ENCODE measurements around the gene ATG7. TPM values are rescaled to one million over a fixed set of nuclear protein-coding genes. Genes with fewer than 3 reads are reported as not detected.
"Not testable (repeated sequence)": the region's sequence is repeated elsewhere in the genome, so short reads cannot be mapped to it uniquely, and the experiment has no call there.

Gene ATG7
- total and polyA plus RNA-seq, 12 donors: 9.1 to 118 (median 40.0) TPM

DNA sequence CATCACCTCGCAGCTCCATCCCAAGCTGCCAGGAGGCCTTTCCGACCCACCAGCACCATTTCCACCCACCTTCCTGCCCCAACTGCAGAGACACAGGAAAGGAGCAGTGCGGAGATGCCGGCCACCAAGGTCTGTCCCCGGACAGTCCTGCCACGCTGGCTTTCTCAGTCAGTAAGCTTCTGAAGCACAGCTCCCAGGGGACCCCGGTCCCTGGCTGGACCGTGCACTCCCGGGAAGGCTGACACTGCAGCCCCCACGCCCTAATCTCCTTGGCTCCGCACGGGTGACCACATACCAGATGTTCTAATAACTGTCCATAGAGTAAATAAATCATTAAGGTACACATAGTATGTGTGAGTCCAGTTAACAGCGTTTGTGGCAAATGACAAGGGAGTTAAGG lies 298.1 kb downstream of the ATG7 start:
- 57 to 84% (median 74%) methylated on average over 7 to 13 of the region's 13 CpGs for WGBS, 4 donors
- no peaks in the 10 kb centered on the region for H3K9me3 ChIP-seq (replicated peaks in 1 of 3)
- no peaks in the 10 kb centered on the region for H3K27me3 ChIP-seq
- intact Hi-C loops (cut with DNase I): loop anchor here in 1 of 2 donors (10.0 kb wide), 1 partner anchor 75 kb away; the partner anchor contains the start of gene VGLL4
- peaks cover 0 to 13% of the 10 kb centered on the region in 2 donors for H3K36me3 ChIP-seq (replicated peaks in 1 of 2)
- H3K4me1 ChIP-seq (replicated peaks in 1 of 2): peaks cover 13 to 28% of the 10 kb centered on the region in 2 donors
- peak in 2 of 7 donors; percentile 13 to 25 for DNase-seq
- TF ChIP-seq, protein P1, sequence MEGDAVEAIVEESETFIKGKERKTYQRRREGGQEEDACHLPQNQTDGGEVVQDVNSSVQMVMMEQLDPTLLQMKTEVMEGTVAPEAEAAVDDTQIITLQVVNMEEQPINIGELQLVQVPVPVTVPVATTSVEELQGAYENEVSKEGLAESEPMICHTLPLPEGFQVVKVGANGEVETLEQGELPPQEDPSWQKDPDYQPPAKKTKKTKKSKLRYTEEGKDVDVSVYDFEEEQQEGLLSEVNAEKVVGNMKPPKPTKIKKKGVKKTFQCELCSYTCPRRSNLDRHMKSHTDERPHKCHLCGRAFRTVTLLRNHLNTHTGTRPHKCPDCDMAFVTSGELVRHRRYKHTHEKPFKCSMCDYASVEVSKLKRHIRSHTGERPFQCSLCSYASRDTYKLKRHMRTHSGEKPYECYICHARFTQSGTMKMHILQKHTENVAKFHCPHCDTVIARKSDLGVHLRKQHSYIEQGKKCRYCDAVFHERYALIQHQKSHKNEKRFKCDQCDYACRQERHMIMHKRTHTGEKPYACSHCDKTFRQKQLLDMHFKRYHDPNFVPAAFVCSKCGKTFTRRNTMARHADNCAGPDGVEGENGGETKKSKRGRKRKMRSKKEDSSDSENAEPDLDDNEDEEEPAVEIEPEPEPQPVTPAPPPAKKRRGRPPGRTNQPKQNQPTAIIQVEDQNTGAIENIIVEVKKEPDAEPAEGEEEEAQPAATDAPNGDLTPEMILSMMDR (IDR thresholded peaks at IDR 0.05): no peak
- H3K27ac ChIP-seq: peak overlapping the region; percentile 55 to 99 (median 91)
- no peak overlapping the region for H3K4me3 ChIP-seq

DNA sequence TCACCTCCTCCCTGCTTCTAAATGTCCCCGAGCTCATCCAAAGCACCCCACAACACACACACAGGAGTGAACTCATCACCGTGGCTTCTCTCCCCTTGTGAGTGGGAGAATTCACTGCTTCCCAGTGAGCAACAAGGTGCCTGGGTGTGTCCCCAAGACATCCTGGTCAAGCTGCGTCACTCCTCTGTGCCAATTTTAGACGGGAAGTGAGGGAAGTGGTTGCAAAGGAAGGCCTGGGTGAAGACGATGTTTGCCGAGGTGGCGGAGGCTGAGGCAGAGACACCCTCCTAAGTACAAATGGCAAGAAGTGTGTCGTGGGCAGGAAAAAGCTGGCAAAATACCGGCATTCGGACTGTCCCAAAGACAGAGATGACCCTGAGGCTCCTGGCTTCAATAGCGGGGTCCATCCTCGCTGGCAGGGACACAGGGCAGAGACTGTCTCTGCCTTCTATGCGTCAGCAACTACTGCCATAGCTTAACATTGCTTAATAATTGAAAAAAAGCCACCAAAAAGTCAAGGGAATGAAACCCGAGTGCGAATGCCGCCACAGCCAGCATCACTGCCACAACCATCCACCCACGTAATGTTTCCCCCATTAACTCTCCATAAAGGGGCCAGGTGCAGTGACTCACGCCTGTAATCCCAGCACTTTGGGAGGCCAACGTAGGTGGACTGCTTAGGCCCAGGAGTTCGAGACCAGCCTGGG lies 298.7 kb downstream of the ATG7 start:
- Histone ChIP-seq H3K27ac (peak overlapping the region; percentile 55 to 99 (median 78)), H3K9me3 (replicated peaks in 1 of 3) (no peaks in the 10 kb centered on the region), H3K27me3 (no peaks in the 10 kb centered on the region), H3K4me1 (replicated peaks in 1 of 2) (peaks cover 13 to 31% of the 10 kb centered on the region in 2 donors), H3K4me3 (no peak overlapping the region), H3K36me3 (replicated peaks in 1 of 2) (peaks cover 0 to 8% of the 10 kb centered on the region in 2 donors)
- intact Hi-C loops (cut with DNase I): loop anchor here in 1 of 2 donors (10.0 kb wide), 1 partner anchor 74 kb away; the partner anchor contains the start of gene VGLL4
- DNase-seq: peak in 5 of 7 donors; percentile 73 to 93 (median 89)
- TF ChIP-seq, protein P1 (IDR thresholded peaks at IDR 0.05): no peak
- TF ChIP-seq POLR2A (IDR thresholded peaks at IDR 0.05): peak in 1 of 2 donors; percentile 36
- 44 to 74% (median 58%) methylated on average over 19 to 20 of the region's 20 CpGs for WGBS, 4 donors

DNA sequence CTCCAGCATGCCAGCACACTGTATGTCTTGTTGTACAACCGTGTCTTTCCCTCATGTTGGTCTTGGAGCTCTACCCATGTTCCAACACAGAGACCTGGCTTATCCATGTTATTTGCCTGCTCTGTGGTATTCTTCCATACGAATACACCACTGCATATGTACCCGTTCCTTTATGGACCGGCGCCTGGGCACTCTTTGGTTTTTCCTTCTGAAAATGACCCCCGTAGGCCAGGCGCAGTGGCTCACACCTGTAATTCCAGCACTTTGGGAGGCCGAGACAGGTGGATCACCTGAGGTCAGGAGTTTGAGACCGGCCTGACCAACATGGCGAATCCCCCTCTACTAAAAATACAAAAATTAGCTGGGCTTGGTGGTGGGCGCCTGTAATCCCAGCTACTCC lies 300.5 kb downstream of the ATG7 start:
- not testable (repeated sequence) for H3K36me3 ChIP-seq (replicated peaks in 1 of 2); H3K4me3 ChIP-seq; H3K9me3 ChIP-seq (replicated peaks in 1 of 3); H3K27me3 ChIP-seq
- Histone ChIP-seq H3K4me1 (replicated peaks in 1 of 2) (peaks cover 13 to 35% of the 10 kb centered on the region in 2 donors), H3K27ac (peak overlapping the region in 1 of 5 donors; percentile 99)
- peak in 1 of 7 donors; percentile 10 for DNase-seq
- WGBS, 4 donors: 91 to 99% (median 98%) methylated on average over 11 of the region's 11 CpGs
- intact Hi-C loops (cut with DNase I): loop anchor here in 1 of 2 donors (10.0 kb wide), 1 partner anchor 72 kb away; the partner anchor contains the start of gene VGLL4

DNA sequence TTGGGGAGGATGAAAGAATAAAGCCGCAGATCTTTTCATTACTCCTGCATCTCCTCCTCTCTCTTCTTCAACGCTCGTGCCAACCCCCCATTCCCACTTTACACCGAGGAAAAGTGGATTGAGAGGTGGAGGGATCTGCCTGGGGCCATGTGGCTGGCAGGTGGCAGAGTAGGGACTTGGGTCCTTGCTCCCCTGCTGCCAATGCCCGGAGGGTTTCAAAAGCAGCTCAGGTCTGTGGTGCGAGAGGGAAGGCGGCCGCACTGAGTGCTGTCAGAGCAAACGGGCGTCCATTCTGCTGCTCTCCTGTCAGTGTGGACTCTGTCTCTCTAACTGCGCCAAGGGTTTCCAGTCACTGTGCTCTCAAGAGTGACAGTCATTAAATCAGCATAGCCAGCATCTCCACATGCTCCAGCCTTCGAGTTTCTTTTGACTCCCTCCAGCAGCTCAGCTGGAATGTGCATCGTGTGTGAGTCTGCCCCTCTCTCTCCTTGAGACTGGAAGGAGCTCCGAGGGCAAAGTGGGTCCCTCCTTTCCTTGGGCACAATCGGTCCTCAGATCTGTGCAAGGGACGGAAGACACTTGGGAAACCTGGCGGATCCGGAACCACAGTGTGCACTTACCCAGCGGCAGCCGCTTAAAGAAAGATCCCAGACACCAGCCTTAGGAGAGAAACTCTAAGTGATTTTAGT lies 302.9 kb downstream of the ATG7 start:
- DNase-seq: peak in 2 of 7 donors; percentile 5 to 44
- Histone ChIP-seq H3K9me3 (replicated peaks in 1 of 3) (no peaks in the 10 kb centered on the region), H3K36me3 (replicated peaks in 1 of 2) (peaks cover 0 to 4% of the 10 kb centered on the region in 2 donors), H3K4me1 (replicated peaks in 1 of 2) (peaks cover 5 to 15% of the 10 kb centered on the region in 2 donors), H3K4me3 (no peak overlapping the region), H3K27me3 (no peaks in the 10 kb centered on the region), H3K27ac (no peak overlapping the region)
- intact Hi-C loops (cut with DNase I): loop anchor here in 1 of 2 donors (10.0 kb wide), 1 partner anchor 70 kb away; the partner anchor contains the start of gene VGLL4
- 83 to 91% (median 88%) methylated on average over 17 to 20 of the region's 20 CpGs for WGBS, 4 donors
- TF ChIP-seq, protein P1 (IDR thresholded peaks at IDR 0.05): no peak
- no peak for TF ChIP-seq POLR2A (IDR thresholded peaks at IDR 0.05)
